ENCODE results near the gene CYB5D1. TPM values are rescaled to one million over a fixed set of nuclear protein-coding genes. Genes with fewer than 3 reads are reported as not detected.

The CYB5D1 gene
- total RNA-seq, 1 donor: 11.2 TPM

GRCh38 chr17:7818026-7818425 is 39.8 kb upstream of the CYB5D1 start:
- TF ChIP-seq CTCF (IDR thresholded peaks at IDR 0.05; ENCODE audit: insufficient read depth, low read depth, low read length): no peak
- no peak for DNase-seq (ENCODE audit: low read depth)
- no peak overlapping the region for H3K4me3 ChIP-seq (ENCODE audit: low read depth, low read length)

- no peak for DNase-seq (ENCODE audit: low read depth)
- TF ChIP-seq CTCF (IDR thresholded peaks at IDR 0.05; ENCODE audit: insufficient read depth, low read depth, low read length): no peak
- H3K4me3 ChIP-seq (ENCODE audit: low read depth, low read length): no peak overlapping the region
These were observed 38.8 kb upstream of the CYB5D1 start for GRCh38 chr17:7818746-7819645.

GRCh38 chr17:7820231-7820630 is 37.6 kb upstream of the CYB5D1 start:
- H3K4me3 ChIP-seq (ENCODE audit: low read depth, low read length): no peak overlapping the region
- DNase-seq (ENCODE audit: low read depth): no peak
- no peak for TF ChIP-seq CTCF (IDR thresholded peaks at IDR 0.05; ENCODE audit: insufficient read depth, low read depth, low read length)

GRCh38 chr17:7822126-7822525 is 35.7 kb upstream of the CYB5D1 start:
- H3K4me3 ChIP-seq (ENCODE audit: low read depth, low read length): no peak overlapping the region
- no peak for DNase-seq (ENCODE audit: low read depth)
- no peak for TF ChIP-seq CTCF (IDR thresholded peaks at IDR 0.05; ENCODE audit: insufficient read depth, low read depth, low read length)

- TF ChIP-seq CTCF (IDR thresholded peaks at IDR 0.05; ENCODE audit: insufficient read depth, low read depth, low read length): no peak
- no peak overlapping the region for H3K4me3 ChIP-seq (ENCODE audit: low read depth, low read length)
- DNase-seq (ENCODE audit: low read depth): no peak
These were observed 34.2 kb upstream of the CYB5D1 start for GRCh38 chr17:7823581-7824001.

- no peak for TF ChIP-seq CTCF (IDR thresholded peaks at IDR 0.05; ENCODE audit: insufficient read depth, low read depth, low read length)
- DNase-seq (ENCODE audit: low read depth): no peak
- no peak overlapping the region for H3K4me3 ChIP-seq (ENCODE audit: low read depth, low read length)
These were observed 33.5 kb upstream of the CYB5D1 start for GRCh38 chr17:7824021-7824924.
